ENCODE data around the gene ANKRD33B. TPM values are rescaled to one million over a fixed set of nuclear protein-coding genes. Genes with fewer than 3 reads are reported as not detected.

Gene ANKRD33B
- total and polyA plus RNA-seq, 2 of the 8 experiments (the other 6 are each of a cell fraction or from before 2014, with no cell fraction given): 6.9 to 20.6 TPM

GRCh38 chr5:10548418-10549122 is 15.3 kb upstream of the ANKRD33B start:
- CTCF ChIA-PET (ENCODE audit: partially characterized antibody): interaction anchor here (0.8 to 1.1 kb wide), 3 partner anchors 18 to 78 kb away, joined by 3 to 4 read pairs (median 3); no protein-coding TSS in a partner anchor
- no peaks in the 10 kb centered on the region for H3K27me3 ChIP-seq (replicated peaks in 1 of 4; ENCODE audit: control insufficient read depth in 3 of 4, extremely low read depth in 1 of 4, insufficient read depth in 3 of 4, low read length in 3 of 4)
- peak overlapping the region; percentile 98; the same call in 1 of the 2 replicates for H2AK5ac ChIP-seq (ENCODE audit: low read depth, low read length)
- H3K23ac ChIP-seq (ENCODE audit: insufficient read length): no peak overlapping the region
- H3K9ac ChIP-seq (replicated peaks in 1 of 4; ENCODE audit: extremely low read depth in 1 of 4, low read depth in 3 of 4, low read length in 3 of 4): peak overlapping the region in 1 of 4 experiments; percentile 6; a peak in 1 of 7 replicates
- H2BK12ac ChIP-seq (ENCODE audit: low read depth, low read length): peak overlapping the region; percentile 89; the same call in 1 of the 2 replicates
- H2BK20ac ChIP-seq (ENCODE audit: low read length): no peak overlapping the region
- no peak overlapping the region; the same call in 1 of the 2 replicates for H4K8ac ChIP-seq (ENCODE audit: extremely low read depth, insufficient read depth, low read length)
- H3K56ac ChIP-seq (replicated peaks; ENCODE audit: insufficient read length, low read depth, low read length): no peak overlapping the region
- no peaks in the 10 kb centered on the region for H3K36me3 ChIP-seq (ENCODE audit: control insufficient read depth in 2 of 4, insufficient read depth in 4 of 4, low read length in 3 of 4)
- peak overlapping the region; percentile 63 for H4K91ac ChIP-seq (replicated peaks; ENCODE audit: insufficient read length, low read length)
- no peak overlapping the region for H3K18ac ChIP-seq (ENCODE audit: extremely low read depth, low read length)
- H3K23me2 ChIP-seq (ENCODE audit: low read depth, low read length): no peaks in the 10 kb centered on the region; the same call in 1 of the 2 replicates
- H4K20me1 ChIP-seq (replicated peaks in 1 of 2; ENCODE audit: control insufficient read depth in 1 of 2, insufficient read depth in 2 of 2, low read length in 2 of 2): peaks cover 0 to 2% of the 10 kb centered on the region in 2 experiments
- no peak overlapping the region for H3K4me3 ChIP-seq (ENCODE audit: extremely low read depth in 1 of 4, insufficient read depth in 2 of 4, low read depth in 3 of 4, low read length in 4 of 4)
- no peaks in the 10 kb centered on the region for H3K79me2 ChIP-seq (ENCODE audit: control insufficient read depth in 1 of 2, insufficient read depth in 2 of 2, low read length in 2 of 2)
- DNase-seq (ENCODE audit: low read depth in 1 of 2, low spot score in 2 of 2) (peak in 1 of 2 experiments; percentile 60), FAIRE-seq (no peak)
- no peak overlapping the region for H2BK120ac ChIP-seq (replicated peaks; ENCODE audit: low read depth, low read length)
- H3K4me2 ChIP-seq (ENCODE audit: insufficient read depth in 1 of 2, low read depth in 2 of 2, low read length in 2 of 2): no peak overlapping the region
- H4K5ac ChIP-seq (ENCODE audit: insufficient read length, low read depth, low read length): no peak overlapping the region
- H2AFZ ChIP-seq (ENCODE audit: low read length): no peak overlapping the region
- TF ChIP-seq TEAD4 (IDR thresholded peaks at IDR 0.05; ENCODE audit: low read depth, low read length): peak; percentile 6
- peak; percentile 69; the same call in 1 of the 2 replicates for TF ChIP-seq JUN (IDR thresholded peaks at IDR 0.05; ENCODE audit: low read depth, low read length)
- TF ChIP-seq ATF3 (IDR thresholded peaks at IDR 0.05; ENCODE audit: insufficient read depth, low read depth, low read length): no peak
- TF ChIP-seq MAX (IDR thresholded peaks at IDR 0.05): peak; percentile 26; the same call in 1 of the 2 replicates
- 0 out of 2 replicates have a peak, but pooled peaks have one; percentile 36 for TF ChIP-seq ATF2 (IDR thresholded peaks at IDR 0.05; ENCODE audit: low read length)
- H3K9me3 ChIP-seq (ENCODE audit: insufficient read depth in 2 of 2, low read depth in 1 of 2, low read length in 1 of 2): peaks cover 6 to 8% of the 10 kb centered on the region in 2 experiments; a peak in 2 of 4 replicates
- H2BK5ac ChIP-seq (ENCODE audit: low read depth, low read length): peak overlapping the region; percentile 36; the same call in 1 of the 2 replicates
- no peak overlapping the region; the same call in 1 of the 2 replicates for H2BK15ac ChIP-seq (ENCODE audit: low read length)
- WGBS, 2 experiments (ENCODE audit: extremely low coverage in 1 of 2, insufficient coverage in 1 of 2, insufficient read length in 1 of 2, insufficient replicate concordance in 2 of 2, low coverage in 1 of 2, low lambda C conversion rate in 2 of 2, missing lambda C conversion rate in 1 of 2): 90% methylated on average over 48 of the region's 48 CpGs; no CpG with 5 or more reads in 1 of the 2 experiments
- no peaks in the 10 kb centered on the region for H3K79me1 ChIP-seq (ENCODE audit: low read depth, low read length)
- 0 out of 2 replicates have a peak overlapping the region, but pooled peaks have one; percentile 24 for H3K27ac ChIP-seq (ENCODE audit: low read depth, low read length)
- H3K4me1 ChIP-seq (replicated peaks in 1 of 4; ENCODE audit: control insufficient read depth in 3 of 4, insufficient read depth in 4 of 4, low read length in 3 of 4): peaks cover 9 to 28% (median 11%) of the 10 kb centered on the region in 4 experiments
- H3K4ac ChIP-seq (replicated peaks; ENCODE audit: insufficient read length, low read depth, low read length): no peak overlapping the region
- POLR2A ChIA-PET (ENCODE audit: partially characterized antibody): no interaction called here
- no peak overlapping the region for H3K14ac ChIP-seq (ENCODE audit: insufficient read length)
